Measurements from ENCODE around the gene RASSF10. TPM values are rescaled to one million over a fixed set of nuclear protein-coding genes. Genes with fewer than 3 reads are reported as not detected.
A peak's percentile ranks its signal among the peaks of the same experiment; 100 is the strongest.

The RASSF10 gene
- total RNA-seq, 1 donor from 2014 or later = 2.9 TPM

GRCh38 chr11:12971955-12972354 is 37.2 kb upstream of the RASSF10 start:
- peaks cover 8% of the 10 kb centered on the region for H3K27me3 Mint-ChIP-seq (ENCODE audit: insufficient read depth, low read depth)
- no peak overlapping the region for H3K4me3 Mint-ChIP-seq
- no peaks in the 10 kb centered on the region for H3K79me2 ChIP-seq (ENCODE audit: low read depth)

GRCh38 chr11:12973528-12974181 is 35.5 kb upstream of the RASSF10 start:
- Mint-ChIP-seq H3K36me3 (no peaks in the 10 kb centered on the region), H3K27ac (no peak overlapping the region), H3K27me3 (ENCODE audit: insufficient read depth, low read depth) (peaks cover 6% of the 10 kb centered on the region), H3K9me3 (no peaks in the 10 kb centered on the region), H3K4me1 (peaks cover 6% of the 10 kb centered on the region), H3K4me3 (no peak overlapping the region)
- no peaks in the 10 kb centered on the region for H3K36me3 ChIP-seq
- no peaks in the 10 kb centered on the region for H3K9me3 ChIP-seq (ENCODE audit: low read depth)
- H3K4me2 ChIP-seq = no peak overlapping the region
- H3K27me3 ChIP-seq = no peaks in the 10 kb centered on the region
- H3K4me3 ChIP-seq = no peak overlapping the region
- no peak for DNase-seq (ENCODE audit: low spot score)
- no peaks in the 10 kb centered on the region for H3F3A ChIP-seq (ENCODE audit: low read depth)
- H3K4me1 ChIP-seq = no peaks in the 10 kb centered on the region
- H4K20me1 ChIP-seq (ENCODE audit: low read depth) = no peaks in the 10 kb centered on the region
- no peak overlapping the region for H3K27ac ChIP-seq
- no peak overlapping the region for H3K9ac ChIP-seq
- no peak for TF ChIP-seq EZH2phosphoT487 (IDR thresholded peaks at IDR 0.05)
- no peak for TF ChIP-seq CTCF (IDR thresholded peaks at IDR 0.05)
- TF ChIP-seq EZH2 (IDR thresholded peaks at IDR 0.05) = no peak
- no peak overlapping the region for H2AFZ ChIP-seq (replicated peaks)
- no peaks in the 10 kb centered on the region for H3K79me2 ChIP-seq (ENCODE audit: low read depth)

More at GRCh38 chr11:12971955-12972354, 37.2 kb upstream of the RASSF10 start:
- Histone ChIP-seq H3K27me3 (no peaks in the 10 kb centered on the region), H2AFZ (replicated peaks) (no peak overlapping the region), H3K4me2 (no peak overlapping the region), H3K9me3 (ENCODE audit: low read depth) (no peaks in the 10 kb centered on the region), H3K27ac (no peak overlapping the region), H4K20me1 (ENCODE audit: low read depth) (no peaks in the 10 kb centered on the region), H3K9ac (no peak overlapping the region), H3K4me1 (peaks cover 2% of the 10 kb centered on the region), H3K36me3 (no peaks in the 10 kb centered on the region), H3F3A (ENCODE audit: low read depth) (no peaks in the 10 kb centered on the region), H3K4me3 (no peak overlapping the region)
- Mint-ChIP-seq H3K4me1 (peaks cover 15% of the 10 kb centered on the region), H3K36me3 (no peaks in the 10 kb centered on the region), H3K27ac (no peak overlapping the region), H3K9me3 (no peaks in the 10 kb centered on the region)
- no peak for TF ChIP-seq EZH2phosphoT487 (IDR thresholded peaks at IDR 0.05)
- TF ChIP-seq CTCF (IDR thresholded peaks at IDR 0.05) = no peak
- TF ChIP-seq EZH2 (IDR thresholded peaks at IDR 0.05) = no peak
- DNase-seq (ENCODE audit: low spot score) = no peak

- DNase-seq (ENCODE audit: low spot score) = no peak
- Histone ChIP-seq H3F3A (ENCODE audit: low read depth) (peaks cover 1% of the 10 kb centered on the region), H2AFZ (replicated peaks) (no peak overlapping the region), H3K9me3 (ENCODE audit: low read depth) (no peaks in the 10 kb centered on the region), H4K20me1 (ENCODE audit: low read depth) (no peaks in the 10 kb centered on the region), H3K36me3 (no peaks in the 10 kb centered on the region), H3K9ac (no peak overlapping the region), H3K4me3 (no peak overlapping the region), H3K79me2 (ENCODE audit: low read depth) (no peaks in the 10 kb centered on the region), H3K27ac (no peak overlapping the region), H3K4me1 (peaks cover 4% of the 10 kb centered on the region), H3K4me2 (no peak overlapping the region), H3K27me3 (no peaks in the 10 kb centered on the region)
- H3K4me3 Mint-ChIP-seq = no peak overlapping the region
- H3K4me1 Mint-ChIP-seq = peaks cover 4% of the 10 kb centered on the region
- H3K9me3 Mint-ChIP-seq = no peaks in the 10 kb centered on the region
- H3K36me3 Mint-ChIP-seq = no peaks in the 10 kb centered on the region
- H3K27me3 Mint-ChIP-seq (ENCODE audit: insufficient read depth, low read depth) = peaks cover 6% of the 10 kb centered on the region
- H3K27ac Mint-ChIP-seq = no peak overlapping the region
- TF ChIP-seq EZH2phosphoT487 (IDR thresholded peaks at IDR 0.05) = no peak
Measured at GRCh38 chr11:12975195-12975594, 33.9 kb upstream of the RASSF10 start.

GRCh38 chr11:12979928-12980689 is 29.0 kb upstream of the RASSF10 start:
- Mint-ChIP-seq H3K36me3 (no peaks in the 10 kb centered on the region), H3K27me3 (ENCODE audit: insufficient read depth, low read depth) (no peaks in the 10 kb centered on the region), H3K9me3 (no peaks in the 10 kb centered on the region), H3K4me1 (peaks cover 46% of the 10 kb centered on the region), H3K4me3 (no peak overlapping the region), H3K27ac (peak overlapping the region; percentile 78)
- TF ChIP-seq EZH2phosphoT487 (IDR thresholded peaks at IDR 0.05) = no peak
- no peak for TF ChIP-seq CTCF (IDR thresholded peaks at IDR 0.05)
- TF ChIP-seq EZH2 (IDR thresholded peaks at IDR 0.05) = no peak
- Histone ChIP-seq H3K4me3 (no peak overlapping the region), H2AFZ (replicated peaks) (peak overlapping the region; percentile 89), H3K79me2 (ENCODE audit: low read depth) (no peaks in the 10 kb centered on the region), H3F3A (ENCODE audit: low read depth) (peaks cover 6% of the 10 kb centered on the region), H4K20me1 (ENCODE audit: low read depth) (no peaks in the 10 kb centered on the region), H3K4me1 (peaks cover 18% of the 10 kb centered on the region), H3K36me3 (no peaks in the 10 kb centered on the region), H3K9me3 (ENCODE audit: low read depth) (no peaks in the 10 kb centered on the region), H3K27ac (no peak overlapping the region), H3K9ac (no peak overlapping the region), H3K27me3 (no peaks in the 10 kb centered on the region), H3K4me2 (no peak overlapping the region)
- no peak for DNase-seq (ENCODE audit: low spot score)

Measured in neural progenitor cell (in vitro differentiated cells).